Keratinocyte (primary cell): ENCODE data around the gene SPINT3. TPM values are rescaled to one million over a fixed set of nuclear protein-coding genes. Genes with fewer than 3 reads are reported as not detected.
"Not testable (repeated sequence)": the region's sequence is repeated elsewhere in the genome, so short reads cannot be mapped to it uniquely, and the experiment has no call there.

Source experiments
- DNase-seq: peaks from one replicate; pipeline ENCODE4 v3.0.0-alpha.2; 2011; ENCODE audit warnings: low read depth, missing footprints, low spot score
- FAIRE-seq: peaks from 2 replicates; lab custom pipeline; 2011; peaks lifted over from hg19 to GRCh38; lab: Jason Lieb, UNC
- H2AFZ ChIP-seq: 2 replicates; pipeline ENCODE4 v1.6.0; 2012; ENCODE audit warnings: low read length, control low read depth, inconsistent platforms; ENCODE audit not compliant: control insufficient read depth
- H3K27ac ChIP-seq: 2 replicates; pipeline ENCODE4 v1.5.1; 2011; ENCODE audit warnings: low read length; ENCODE audit not compliant: control insufficient read depth, insufficient read depth
- H3K27me3 ChIP-seq: 3 replicates; pipeline ENCODE4 v1.6.0; 2011; ENCODE audit warnings: low read length; ENCODE audit not compliant: control insufficient read depth, insufficient read depth; ENCODE audit errors: extremely low read depth
- H3K36me3 ChIP-seq, 2 experiments: 2 replicates in 1 of 2; 3 replicates in 1 of 2; pipeline ENCODE4 v1.5.1; 2011; ENCODE audit warnings: low read length in 2 of 2, mild to moderate bottlenecking in 1 of 2; ENCODE audit not compliant: control insufficient read depth in 2 of 2, insufficient read depth in 2 of 2; ENCODE audit errors: extremely low read depth in 1 of 2
- H3K4me1 ChIP-seq: 3 replicates; pipeline ENCODE4 v1.5.1; 2011; ENCODE audit warnings: low read length; ENCODE audit not compliant: control insufficient read depth, insufficient read depth; ENCODE audit errors: extremely low read depth
- H3K4me2 ChIP-seq: 3 replicates; pipeline ENCODE4 v1.6.0; 2011; ENCODE audit warnings: low read depth, low read length; ENCODE audit not compliant: control insufficient read depth, insufficient read depth; ENCODE audit errors: extremely low read depth
- H3K4me3 ChIP-seq, 3 experiments: fragments of 200-600 bp in 1 of 3; sonication (generic) in 1 of 3; 2 replicates in 2 of 3; 3 replicates in 1 of 3; pipeline ENCODE4 v1.5.1; 2011 to 2016; ENCODE audit warnings: low read length in 3 of 3, mild to moderate bottlenecking in 3 of 3, control low read depth in 2 of 3, inconsistent platforms in 1 of 3, low read depth in 1 of 3, mixed read lengths in 1 of 3, mixed run types in 1 of 3, moderate library complexity in 1 of 3; ENCODE audit not compliant: control insufficient read depth in 2 of 3, insufficient read depth in 2 of 3; ENCODE audit errors: extremely low read depth in 1 of 3
- H3K79me2 ChIP-seq: 2 replicates; pipeline ENCODE4 v1.6.0; 2012; ENCODE audit warnings: low read length; ENCODE audit not compliant: control insufficient read depth, insufficient read depth
- H3K9ac ChIP-seq: 3 replicates; pipeline ENCODE4 v1.6.0; 2011; ENCODE audit warnings: low read length; ENCODE audit not compliant: control insufficient read depth, insufficient read depth; ENCODE audit errors: extremely low read depth
- H3K9me1 ChIP-seq: 3 replicates; pipeline ENCODE4 v1.6.0; 2011; ENCODE audit warnings: low read length; ENCODE audit not compliant: control insufficient read depth, insufficient read depth; ENCODE audit errors: extremely low read depth
- H3K9me3 ChIP-seq: 2 replicates; pipeline ENCODE4 v1.5.1; 2012; ENCODE audit warnings: low read depth, low read length; ENCODE audit not compliant: control insufficient read depth
- H4K20me1 ChIP-seq: 3 replicates; pipeline ENCODE4 v1.6.0; 2011; ENCODE audit warnings: low read length; ENCODE audit not compliant: control insufficient read depth, insufficient read depth; ENCODE audit errors: extremely low read depth
- CTCF ChIP-seq, 3 experiments: IDR thresholded peaks in 1 of 3; conservative IDR thresholded peaks in 1 of 3; optimal IDR thresholded peaks in 1 of 3; 2 replicates in 2 of 3; 3 replicates in 1 of 3; pipeline versions ENCODE3 to v1.5.1; 2011; ENCODE audit warnings: low read length in 3 of 3, mild to moderate bottlenecking in 3 of 3, moderate library complexity in 2 of 3, control low read depth in 1 of 3, inconsistent platforms in 1 of 3; ENCODE audit not compliant: insufficient read depth in 2 of 3; ENCODE audit errors: extremely low read depth in 1 of 3
- EZH2 ChIP-seq: IDR thresholded peaks from one replicate; pipeline ENCODE4 v1.6.1; 2012; ENCODE audit warnings: inconsistent platforms, mild to moderate bottlenecking, low read length, moderate library complexity
- dilution Hi-C: fragments of 300-500 bp; cut with MboI; formaldehyde crosslinking; loops from one replicate; pipeline ENCODE4 v1.7.0; 2020; ENCODE audit warnings: low sequenced_read_pairs; ENCODE audit not compliant: extremely low pct_ligation_motif_present
- polyA plus RNA-seq, 5 experiments: library from polyadenylated mRNA; depleted of rRNA in 3 of 5; stranded (reverse) in 3 of 5; stranded (forward) in 1 of 5; unstranded in 1 of 5; fragments of >200 nt; gene quantifications; 1 replicate in 1 of 5; 2 replicates in 3 of 5; 3 replicates in 1 of 5; pipeline versions ENCODE4 v1.2.1 to v1.2.3, GENCODE V29; 2011 to 2012; ENCODE audit warnings: missing spikeins in 2 of 5, low read depth in 1 of 5, low replicate concordance in 1 of 5

Gene SPINT3
- polyA plus RNA-seq, 1 donor (not counting 4 experiments of a cell fraction or from before 2014, with no cell fraction given), result not detected

GRCh38 chr20:45484676-45485075, 30.7 kb downstream of the SPINT3 start:
- no peaks in the 10 kb centered on the region for H4K20me1 ChIP-seq
- H2AFZ ChIP-seq, result no peak overlapping the region
- FAIRE-seq (no peak), DNase-seq (no peak)
- H3K27ac ChIP-seq, result no peak overlapping the region
- H3K9ac ChIP-seq, result no peak overlapping the region
- peaks cover 21% of the 10 kb centered on the region for H3K27me3 ChIP-seq
- no peaks in the 10 kb centered on the region for H3K79me2 ChIP-seq
- H3K9me3 ChIP-seq, result no peaks in the 10 kb centered on the region
- no peaks in the 10 kb centered on the region for H3K9me1 ChIP-seq
- no peaks in the 10 kb centered on the region for H3K36me3 ChIP-seq
- no peak overlapping the region for H3K4me3 ChIP-seq
- no peak overlapping the region for H3K4me2 ChIP-seq
- dilution Hi-C loops, result no loop called here
- peaks cover 13% of the 10 kb centered on the region for H3K4me1 ChIP-seq
- no peak for TF ChIP-seq CTCF (optimal IDR thresholded peaks at IDR 0.05 in 1 of 3, IDR thresholded peaks at IDR 0.05 in 1 of 3, conservative IDR thresholded peaks at IDR 0.05 in 1 of 3; ENCODE audit: extremely low read depth in 1 of 3, insufficient read depth in 2 of 3, low read length in 3 of 3)
- no peak for TF ChIP-seq EZH2

- no peak overlapping the region for H2AFZ ChIP-seq
- H3K36me3 ChIP-seq, result no peaks in the 10 kb centered on the region
- H3K4me3 ChIP-seq, result no peak overlapping the region
- TF ChIP-seq CTCF (optimal IDR thresholded peaks at IDR 0.05 in 1 of 3, IDR thresholded peaks at IDR 0.05 in 1 of 3, conservative IDR thresholded peaks at IDR 0.05 in 1 of 3; ENCODE audit: extremely low read depth in 1 of 3, insufficient read depth in 2 of 3, low read length in 3 of 3), result no peak
- TF ChIP-seq EZH2, result no peak
- no peak overlapping the region for H3K9ac ChIP-seq
- peaks cover 17% of the 10 kb centered on the region for H3K27me3 ChIP-seq
- DNase-seq (no peak), FAIRE-seq (no peak)
- H3K79me2 ChIP-seq, result no peaks in the 10 kb centered on the region
- H3K4me1 ChIP-seq, result no peaks in the 10 kb centered on the region
- no peaks in the 10 kb centered on the region for H3K9me3 ChIP-seq
- dilution Hi-C loops, result no loop called here
- H4K20me1 ChIP-seq, result no peaks in the 10 kb centered on the region
- H3K4me2 ChIP-seq, result no peak overlapping the region
- H3K9me1 ChIP-seq, result no peaks in the 10 kb centered on the region
- H3K27ac ChIP-seq, result no peak overlapping the region
Measured at GRCh38 chr20:45479822-45480221, 35.6 kb downstream of the SPINT3 start.

GRCh38 chr20:45477530-45478148, 37.8 kb downstream of the SPINT3 start:
- H3K4me3 ChIP-seq, FAIRE-seq, H4K20me1 ChIP-seq, H3K79me2 ChIP-seq, H3K9ac ChIP-seq, H2AFZ ChIP-seq, H3K4me1 ChIP-seq, DNase-seq, H3K36me3 ChIP-seq, H3K9me1 ChIP-seq, H3K4me2 ChIP-seq, H3K9me3 ChIP-seq, H3K27ac ChIP-seq, dilution Hi-C loops: not testable (repeated sequence)
- H3K27me3 ChIP-seq, result peaks cover 14% of the 10 kb centered on the region

- DNase-seq, H3K27ac ChIP-seq, H3K4me2 ChIP-seq, H2AFZ ChIP-seq, dilution Hi-C loops, H3K9ac ChIP-seq, H3K79me2 ChIP-seq, H3K9me1 ChIP-seq, H3K9me3 ChIP-seq, H3K4me3 ChIP-seq, H3K36me3 ChIP-seq, FAIRE-seq, H3K4me1 ChIP-seq, H4K20me1 ChIP-seq: not testable (repeated sequence)
- peaks cover 42% of the 10 kb centered on the region for H3K27me3 ChIP-seq
Measured at GRCh38 chr20:45472286-45472685, 43.1 kb downstream of the SPINT3 start.
